Measurements from ENCODE around the gene BBOX1.
"Not testable (repeated sequence)": the region's sequence is repeated elsewhere in the genome, so short reads cannot be mapped to it uniquely, and the experiment has no call there.

Gene BBOX1

DNA sequence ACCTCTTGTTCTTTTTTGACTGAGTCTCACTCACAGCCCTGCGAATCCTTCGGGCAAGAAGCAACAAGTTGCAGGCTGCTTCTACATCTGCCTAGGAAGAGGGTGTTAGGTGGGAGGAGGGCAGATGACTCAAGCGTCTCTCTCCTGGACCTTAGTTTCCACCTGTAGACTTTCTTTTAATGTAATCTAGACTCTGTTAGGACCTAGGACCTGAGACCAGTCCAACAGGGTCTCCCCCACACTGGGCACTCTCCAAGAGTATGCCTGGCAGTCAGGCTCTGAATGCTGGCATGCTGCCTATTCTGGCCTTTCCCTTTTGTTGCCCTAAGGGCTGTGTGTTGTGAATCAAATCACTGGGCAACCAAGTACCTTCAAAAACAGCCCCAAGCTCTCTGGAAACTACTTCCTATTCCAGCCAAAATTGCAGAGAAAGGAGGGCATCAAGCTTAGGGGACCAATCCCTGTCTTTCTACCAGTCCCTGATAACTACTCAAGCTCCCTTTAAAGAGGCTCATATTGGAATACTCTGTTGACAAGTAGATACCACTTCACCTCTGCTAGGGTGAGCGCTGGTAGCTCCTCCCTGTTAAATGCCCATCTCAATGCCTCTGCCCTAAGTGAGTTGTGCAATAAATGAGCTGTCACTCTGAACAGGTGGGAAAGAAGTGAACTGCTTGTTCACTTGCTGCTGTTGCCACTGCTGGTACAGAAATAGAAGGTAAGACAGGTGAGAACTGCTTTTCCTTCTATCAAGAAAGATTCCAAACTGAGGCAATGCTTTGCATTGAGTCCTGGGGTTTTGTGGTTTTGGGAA lies at the start of gene BBOX1:
TSS of gene BBOX1 (plus strand) at position 514 of the 814 bp plus-strand sequence. CDS start 14,616 bp downstream, outside the sequence.
- no peak for DNase-seq

DNA sequence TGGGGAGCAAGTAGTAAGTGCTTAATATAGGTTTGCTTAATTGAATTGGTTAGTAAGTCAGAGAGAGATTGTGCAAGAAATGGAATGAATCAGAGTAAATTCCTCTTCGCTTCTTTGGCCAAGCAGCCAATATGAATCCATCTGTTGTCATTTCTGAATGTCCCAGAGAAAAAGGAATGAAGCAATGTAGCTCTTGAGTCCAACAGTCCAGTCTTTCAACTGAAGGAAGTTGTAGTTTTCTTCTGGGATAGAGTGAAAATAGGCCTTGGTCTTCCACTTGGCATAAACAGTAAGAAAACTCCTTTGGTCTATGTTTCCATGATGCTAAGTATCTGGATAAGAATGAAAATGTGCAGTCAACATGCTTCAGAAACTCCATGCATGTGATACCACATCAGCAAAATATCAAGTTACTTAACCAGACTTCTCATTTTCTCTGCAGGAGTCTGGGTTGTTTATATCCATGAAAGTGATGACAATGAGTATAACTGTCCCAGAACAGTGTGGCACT lies 48.5 kb upstream of the BBOX1 start:
- DNase-seq = no peak

- DNase-seq = no peak
These were observed 46.6 kb upstream of the BBOX1 start, which contains the start of gene FIBIN for GRCh38 chr11:26993965-26994457. Gene FIBIN (plus strand): TSS chr11:26994112. CDS start chr11:26994527, 415 bp downstream.

- no peak for DNase-seq
These were observed 46.0 kb upstream of the BBOX1 start for GRCh38 chr11:26994631-26995095.

- no peak for DNase-seq
These were observed 44.7 kb upstream of the BBOX1 start for GRCh38 chr11:26995701-26996460.

GRCh38 chr11:26997378-26997777 lies 43.2 kb upstream of the BBOX1 start:
- no peak for DNase-seq

GRCh38 chr11:27001136-27001730 lies 39.4 kb upstream of the BBOX1 start:
- DNase-seq = not testable (repeated sequence)

- no peak for DNase-seq
These were observed 38.2 kb upstream of the BBOX1 start for GRCh38 chr11:27002431-27002830.

DNA sequence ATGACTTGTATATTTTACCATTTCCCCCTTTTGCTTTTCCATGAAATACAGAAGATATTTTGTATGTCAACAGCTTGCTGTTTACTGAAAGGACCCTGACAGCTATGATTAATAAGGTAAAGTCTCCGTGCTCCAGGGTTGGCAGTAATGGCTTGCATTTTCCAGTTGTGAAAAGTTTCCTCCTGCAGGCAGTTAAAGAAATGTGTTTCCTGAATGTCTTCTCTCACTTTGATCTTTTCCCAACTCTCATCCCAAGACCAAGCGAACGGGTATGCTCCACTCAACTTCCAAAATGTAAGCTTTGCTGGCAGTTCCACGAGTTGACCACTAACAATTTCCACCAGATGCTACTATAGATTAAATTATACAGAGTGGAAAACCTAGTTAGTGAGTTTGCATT lies 37.8 kb upstream of the BBOX1 start:
- no peak for DNase-seq

DNA sequence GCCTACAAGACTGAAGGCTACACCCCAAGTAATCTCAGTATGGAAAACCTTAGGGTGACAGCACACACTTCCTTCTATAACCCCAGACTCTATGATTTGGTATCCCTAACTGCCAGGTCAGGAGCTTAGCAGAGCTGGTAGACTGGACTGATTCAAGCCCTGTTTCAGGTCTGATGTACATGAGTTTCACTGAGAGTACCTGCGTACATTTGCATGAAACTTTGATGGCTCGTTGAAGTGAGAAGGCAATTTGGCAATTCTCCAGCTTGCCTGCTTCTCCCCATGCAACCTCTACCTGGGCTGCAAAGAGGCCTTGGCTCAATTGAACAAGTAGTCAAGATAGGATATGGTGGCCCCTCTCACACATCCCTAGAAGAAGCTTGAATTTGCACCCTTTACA lies 36.5 kb upstream of the BBOX1 start:
- no peak for DNase-seq

DNA sequence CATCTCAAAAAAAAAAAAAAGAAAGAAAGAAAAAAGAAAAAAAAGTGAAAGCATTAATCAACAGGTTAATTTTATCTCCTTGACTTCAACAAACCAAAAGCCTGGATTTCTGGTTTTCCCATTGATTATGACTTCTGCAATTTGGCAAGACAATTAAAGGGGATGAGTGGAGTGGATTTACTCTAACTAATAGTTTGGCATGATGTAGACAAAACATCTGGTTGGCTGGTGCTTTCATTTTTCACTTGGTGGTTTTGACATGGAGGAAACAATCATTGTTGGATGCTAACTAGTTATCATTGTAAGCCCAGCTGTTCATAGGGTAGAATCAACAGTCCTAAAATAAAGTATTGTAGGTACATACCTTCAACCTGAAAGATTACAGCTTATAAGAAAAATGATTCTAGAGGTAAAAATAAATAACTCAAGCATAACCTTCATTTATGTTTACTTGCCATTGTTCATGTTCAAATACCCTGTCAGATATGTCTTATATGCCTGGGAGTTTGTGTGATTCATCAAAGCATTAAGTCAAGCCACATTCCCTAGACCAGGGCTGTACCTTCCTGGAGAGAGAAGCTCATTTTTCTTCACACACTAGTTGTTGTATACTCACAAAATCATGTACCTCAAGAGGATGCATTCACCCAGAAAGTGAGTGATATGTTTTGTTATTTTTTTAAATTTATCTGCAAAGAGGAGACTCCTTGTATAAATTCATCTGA lies 31.6 kb upstream of the BBOX1 start:
- DNase-seq = no peak

DNA sequence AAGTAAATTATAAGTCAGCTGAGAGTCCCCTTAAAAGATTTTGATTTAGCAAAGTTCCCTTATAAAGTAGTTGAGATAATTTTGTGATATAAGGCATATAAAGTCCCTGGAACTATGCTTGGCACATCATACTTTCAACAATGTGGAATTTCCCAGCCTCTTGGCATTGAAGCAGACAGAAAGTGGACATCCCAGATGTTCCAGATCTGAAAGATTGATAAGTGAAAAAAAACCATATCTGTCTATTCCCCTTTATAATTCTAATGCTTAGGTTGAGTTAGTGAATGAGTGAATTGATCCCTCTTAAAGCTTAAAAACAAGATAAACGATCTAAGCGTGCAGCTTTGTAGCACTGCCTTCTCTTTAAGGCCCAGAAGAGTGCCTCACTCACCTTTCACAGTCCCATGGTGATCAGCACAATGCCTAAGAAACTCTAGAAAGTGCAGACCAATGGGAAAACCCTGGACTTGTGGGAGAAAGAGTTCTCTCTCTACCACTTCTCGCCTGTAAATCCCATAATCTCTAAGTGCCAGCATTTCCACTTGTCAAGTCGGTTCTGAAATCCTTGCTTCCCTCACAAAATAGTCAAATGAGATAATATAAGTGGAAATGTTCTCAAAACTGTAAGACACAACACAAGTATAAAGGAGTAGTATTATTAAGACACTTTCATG lies 28.9 kb upstream of the BBOX1 start:
- no peak for DNase-seq

DNA sequence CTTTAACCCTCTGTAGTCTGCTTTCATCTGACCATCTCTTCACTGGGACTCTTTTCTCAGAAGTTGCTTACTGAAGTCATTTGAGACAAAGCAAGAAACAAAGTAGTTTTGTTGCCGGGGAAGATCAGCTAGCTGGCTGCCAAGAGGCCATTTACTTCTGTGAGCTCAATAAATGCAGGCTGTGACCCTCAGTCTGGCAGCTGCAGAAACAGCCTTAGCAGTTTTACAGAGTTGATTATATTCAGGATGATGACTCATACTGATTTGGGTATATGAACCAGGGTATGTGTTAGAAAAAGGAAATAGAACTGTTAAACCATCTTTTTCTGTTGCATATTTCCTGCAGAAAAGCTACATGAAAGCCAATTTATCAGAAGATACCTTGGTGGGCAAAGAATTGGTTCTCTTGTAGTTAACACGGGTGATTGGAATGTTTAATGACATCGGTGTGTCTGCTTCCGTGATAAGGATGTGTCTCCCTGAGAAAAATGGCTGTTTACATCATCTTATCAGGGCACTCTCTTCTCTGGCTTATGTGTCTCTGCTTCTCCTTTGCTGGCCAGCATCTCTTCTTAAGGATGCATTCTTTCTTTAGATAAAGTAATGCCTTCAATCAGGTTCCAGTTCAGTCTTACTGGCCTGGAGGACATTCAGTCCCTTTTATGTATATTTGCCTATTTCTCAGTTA lies 28.2 kb upstream of the BBOX1 start:
- DNase-seq = no peak

- no peak for DNase-seq
These were observed 26.7 kb upstream of the BBOX1 start for GRCh38 chr11:27013781-27014361.

GRCh38 chr11:27018902-27019529 lies 21.6 kb upstream of the BBOX1 start:
- DNase-seq = no peak

DNA sequence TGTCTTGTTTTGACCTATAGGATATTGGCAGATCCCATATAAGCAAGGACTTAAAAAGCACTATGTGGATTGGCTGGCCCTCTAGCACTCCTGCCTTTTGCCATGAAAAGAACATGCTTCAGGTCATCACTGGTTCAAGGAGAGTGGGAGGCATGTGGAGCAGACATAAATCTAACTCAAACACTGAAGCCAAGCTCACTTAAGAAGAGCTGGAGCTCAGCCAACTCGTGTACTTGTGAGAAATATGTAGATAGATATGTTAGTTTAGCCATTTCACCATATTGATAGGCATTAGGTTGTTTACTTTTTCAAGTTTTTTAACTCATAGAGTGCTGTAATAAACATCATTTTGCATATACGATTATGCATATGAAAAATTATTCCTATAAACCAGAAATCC lies 19.9 kb upstream of the BBOX1 start:
- no peak for DNase-seq

GRCh38 chr11:27022659-27023251 lies 17.9 kb upstream of the BBOX1 start:
- no peak for DNase-seq

DNA sequence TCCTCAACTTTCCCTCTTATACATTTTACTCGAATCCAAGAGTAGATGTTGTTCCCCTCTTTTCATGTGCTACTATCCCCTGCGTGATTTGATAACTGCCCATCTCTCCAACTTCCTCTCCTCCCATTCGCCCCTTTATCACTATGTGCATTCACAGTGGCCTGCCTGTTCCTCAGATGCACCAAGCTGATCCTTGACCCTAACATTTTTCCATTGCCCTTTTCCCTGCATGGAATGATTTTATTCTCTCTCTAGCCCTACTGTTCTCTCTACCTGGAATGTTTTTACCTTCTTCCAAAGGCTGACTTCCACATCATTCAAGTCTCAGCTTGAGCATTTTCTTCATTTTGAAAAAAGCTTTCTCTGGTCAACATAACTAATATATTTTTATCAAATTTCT lies 15.8 kb upstream of the BBOX1 start:
- no peak for DNase-seq

DNA sequence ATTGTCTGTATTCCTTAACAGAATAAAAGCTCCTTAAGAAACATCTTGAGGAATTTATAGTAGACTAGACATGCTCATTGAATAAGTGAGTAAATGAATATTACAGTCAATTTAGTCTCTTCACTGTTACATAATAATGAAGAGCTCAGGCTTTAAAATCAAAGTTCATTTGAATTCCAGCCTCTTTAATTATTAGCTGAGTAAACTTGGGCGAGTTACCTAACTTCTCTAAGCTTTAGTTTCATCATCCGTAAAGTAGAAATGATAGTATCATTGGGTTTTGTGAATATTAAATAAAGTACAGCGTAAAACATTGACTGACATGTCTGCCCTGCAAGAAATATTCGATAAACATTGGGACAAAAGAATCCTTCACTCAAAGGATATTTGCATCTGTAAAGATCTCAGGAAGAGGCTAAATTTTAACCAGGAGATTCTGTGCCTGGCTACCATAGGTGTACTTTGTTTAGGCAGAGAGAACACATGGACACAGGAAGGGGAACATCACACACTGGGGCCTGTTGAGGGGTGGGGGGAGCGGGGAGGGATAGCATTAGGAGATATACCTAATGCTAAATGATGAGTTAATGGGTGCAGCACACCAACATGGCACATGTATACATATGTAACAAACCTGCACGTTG lies 15.2 kb upstream of the BBOX1 start:
- DNase-seq = no peak

Data from activated CD4-positive, alpha-beta T cell treated with anti-CD3 and anti-CD28 coated beads, Interleukin-2, Interleukin-6, amounts not matched to agents 100 ng/mL and 50 ng/mL, durations not matched to agents 16 hours and 8 hours (primary cell).